ENCODE data around the gene FGF8. TPM values are rescaled to one million over a fixed set of nuclear protein-coding genes. Genes with fewer than 3 reads are reported as not detected.

Gene FGF8
- polyA plus RNA-seq, 3 donors = not detected

GRCh38 chr10:101780818-101781654 is 5.1 kb upstream of the FGF8 start:
- Mint-ChIP-seq H3K36me3 (peaks cover 29 to 30% of the 10 kb centered on the region in 2 donors), H3K27me3 (ENCODE audit: low read depth in 3 of 3) (peaks cover 33 to 45% (median 35%) of the 10 kb centered on the region in 3 donors), H3K4me1 (peaks cover 47% of the 10 kb centered on the region), H3K4me3 (no peak overlapping the region), H3K27ac (peak overlapping the region in 1 of 7 donors; percentile 11), H3K9me3 (peaks cover 0 to 13% (median 6%) of the 10 kb centered on the region in 7 donors)
- peak; percentile 42 to 61 (median 48) for DNase-seq
- peaks cover 55% of the 10 kb centered on the region for H4K20me1 ChIP-seq (ENCODE audit: insufficient read depth, low read length)
- no peaks in the 10 kb centered on the region for H3K79me2 ChIP-seq (ENCODE audit: insufficient read depth, low read length)
- no peak overlapping the region for H3K27ac ChIP-seq (ENCODE audit: low read depth in 1 of 2, low read length in 2 of 2)
- H3K4me2 ChIP-seq (replicated peaks; ENCODE audit: extremely low read depth, low read length, poor library complexity, severe bottlenecking) = no peak overlapping the region
- H3K36me3 ChIP-seq (replicated peaks in 1 of 2; ENCODE audit: control insufficient read depth in 1 of 2, insufficient read depth in 2 of 2, low read length in 2 of 2) = peaks cover 16 to 21% of the 10 kb centered on the region in 2 donors
- H3K9me3 ChIP-seq (replicated peaks in 1 of 2; ENCODE audit: control insufficient read depth in 1 of 2, insufficient read depth in 1 of 2, low read length in 2 of 2) = peaks cover 0 to 21% of the 10 kb centered on the region in 2 donors
- intact Hi-C loops (cut with micrococcal nuclease) = loop anchor here (5.0 kb wide), 3 partner anchors 179 to 569 kb away; partner anchors contain the start of gene HPS6 (in 1 of the 2)
- peaks cover 35 to 52% of the 10 kb centered on the region in 2 donors for H3K4me1 ChIP-seq (ENCODE audit: control insufficient read depth in 1 of 2, insufficient read depth in 2 of 2, low read length in 2 of 2)
- H2AFZ ChIP-seq (ENCODE audit: insufficient read depth, low read depth, low read length, poor library complexity, severe bottlenecking) = no peak overlapping the region
- H3K4me3 ChIP-seq (replicated peaks in 1 of 3; ENCODE audit: low read depth in 2 of 3, low read length in 3 of 3) = no peak overlapping the region
- WGBS (ENCODE audit: insufficient coverage) = 77% methylated on average over 8 of the region's 14 CpGs
- H3K27me3 ChIP-seq (ENCODE audit: control insufficient read depth in 2 of 2, insufficient read depth in 2 of 2, low read length in 2 of 2) = peaks cover 25 to 34% of the 10 kb centered on the region in 2 donors
- TF ChIP-seq CTCF (IDR thresholded peaks at IDR 0.05) = peak; percentile 94
- H3K9ac ChIP-seq (ENCODE audit: insufficient read depth, low read length, poor library complexity, severe bottlenecking) = no peak overlapping the region

DNA sequence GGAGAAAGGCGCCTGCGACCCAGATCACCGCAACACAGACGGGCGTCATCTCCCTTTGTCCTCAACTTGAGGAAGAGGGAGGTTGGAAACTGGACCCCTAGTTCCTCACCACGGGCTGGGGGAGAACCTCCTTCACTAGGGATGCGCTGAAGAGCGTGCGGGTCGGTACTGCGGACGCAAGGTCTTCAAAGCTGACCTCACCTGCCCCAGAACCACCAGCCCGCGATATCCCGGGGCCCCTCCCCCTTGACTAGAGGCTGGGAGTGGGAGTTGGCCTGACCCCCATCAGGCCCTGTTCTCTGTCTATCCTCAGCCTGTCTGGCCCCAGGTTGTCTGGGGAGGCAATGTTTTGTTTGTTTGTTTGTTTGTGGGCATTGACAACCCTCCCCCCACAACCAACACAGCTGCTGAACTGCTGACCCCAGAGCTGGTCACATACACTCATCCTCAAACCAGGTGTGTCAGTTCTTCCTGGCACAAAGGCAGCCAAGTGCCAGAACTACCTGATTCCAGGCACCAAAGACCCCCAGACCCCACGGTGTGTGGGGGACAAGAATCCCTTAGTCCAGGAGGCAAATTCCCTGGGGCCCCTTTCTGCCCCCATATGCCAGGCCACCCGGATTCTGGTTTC is 4.4 kb upstream of the FGF8 start:
- Histone ChIP-seq H2AFZ (ENCODE audit: insufficient read depth, low read depth, low read length, poor library complexity, severe bottlenecking) (peak overlapping the region; percentile 72), H3K9ac (ENCODE audit: insufficient read depth, low read length, poor library complexity, severe bottlenecking) (peak overlapping the region; percentile 25)
- peak overlapping the region in 1 of 7 donors; percentile 11 for H3K27ac Mint-ChIP-seq

More for the DNA sequence above, 4.4 kb upstream of the FGF8 start:
- no peak for DNase-seq
- peak; percentile 43 for TF ChIP-seq CTCF (IDR thresholded peaks at IDR 0.05)
- Histone ChIP-seq H4K20me1 (ENCODE audit: insufficient read depth, low read length) (peaks cover 48% of the 10 kb centered on the region), H3K4me1 (ENCODE audit: control insufficient read depth in 1 of 2, insufficient read depth in 2 of 2, low read length in 2 of 2) (peaks cover 35 to 52% of the 10 kb centered on the region in 2 donors), H3K9me3 (replicated peaks in 1 of 2; ENCODE audit: control insufficient read depth in 1 of 2, insufficient read depth in 1 of 2, low read length in 2 of 2) (peaks cover 0 to 21% of the 10 kb centered on the region in 2 donors), H3K79me2 (ENCODE audit: insufficient read depth, low read length) (no peaks in the 10 kb centered on the region), H3K4me3 (replicated peaks in 1 of 3; ENCODE audit: low read depth in 2 of 3, low read length in 3 of 3) (peak overlapping the region in 2 of 3 experiments; percentile 10 to 75), H3K27me3 (ENCODE audit: control insufficient read depth in 2 of 2, insufficient read depth in 2 of 2, low read length in 2 of 2) (peaks cover 27 to 36% of the 10 kb centered on the region in 2 donors), H3K4me2 (replicated peaks; ENCODE audit: extremely low read depth, low read length, poor library complexity, severe bottlenecking) (peak overlapping the region; percentile 87), H3K27ac (ENCODE audit: low read depth in 1 of 2, low read length in 2 of 2) (no peak overlapping the region), H3K36me3 (replicated peaks in 1 of 2; ENCODE audit: control insufficient read depth in 1 of 2, insufficient read depth in 2 of 2, low read length in 2 of 2) (peaks cover 9 to 14% of the 10 kb centered on the region in 2 donors)
- H3K4me1 Mint-ChIP-seq = peaks cover 47% of the 10 kb centered on the region
- intact Hi-C loops (cut with micrococcal nuclease) = loop anchor here (5.0 kb wide), 3 partner anchors 178 to 568 kb away; partner anchors contain the start of gene HPS6 (in 1 of the 2)
- H3K4me3 Mint-ChIP-seq = peak overlapping the region; percentile 72 to 89
- WGBS (ENCODE audit: insufficient coverage) = 60% methylated on average over 2 of the region's 17 CpGs
- peaks cover 36 to 50% (median 38%) of the 10 kb centered on the region in 3 donors for H3K27me3 Mint-ChIP-seq (ENCODE audit: low read depth in 3 of 3)
- peaks cover 0 to 13% (median 6%) of the 10 kb centered on the region in 7 donors for H3K9me3 Mint-ChIP-seq
- peaks cover 22 to 24% of the 10 kb centered on the region in 2 donors for H3K36me3 Mint-ChIP-seq
